Keratinocyte (primary cell): ENCODE results near the gene GPX4. TPM values are rescaled to one million over a fixed set of nuclear protein-coding genes. Genes with fewer than 3 reads are reported as not detected.

Source experiments
- DNase-seq: peaks from one replicate; pipeline ENCODE4 v3.0.0-alpha.2; 2011; ENCODE audit warnings: low read depth, missing footprints, low spot score
- FAIRE-seq: peaks from 2 replicates; lab custom pipeline; 2011; peaks lifted over from hg19 to GRCh38; lab: Jason Lieb, UNC
- H2AFZ ChIP-seq: 2 replicates; pipeline ENCODE4 v1.6.0; 2012; ENCODE audit warnings: low read length, control low read depth, inconsistent platforms; ENCODE audit not compliant: control insufficient read depth
- H3K27ac ChIP-seq: 2 replicates; pipeline ENCODE4 v1.5.1; 2011; ENCODE audit warnings: low read length; ENCODE audit not compliant: control insufficient read depth, insufficient read depth
- H3K27me3 ChIP-seq: 3 replicates; pipeline ENCODE4 v1.6.0; 2011; ENCODE audit warnings: low read length; ENCODE audit not compliant: control insufficient read depth, insufficient read depth; ENCODE audit errors: extremely low read depth
- H3K36me3 ChIP-seq, 2 experiments: 2 replicates in 1 of 2; 3 replicates in 1 of 2; pipeline ENCODE4 v1.5.1; 2011; ENCODE audit warnings: low read length in 2 of 2, mild to moderate bottlenecking in 1 of 2; ENCODE audit not compliant: control insufficient read depth in 2 of 2, insufficient read depth in 2 of 2; ENCODE audit errors: extremely low read depth in 1 of 2
- H3K4me1 ChIP-seq: 3 replicates; pipeline ENCODE4 v1.5.1; 2011; ENCODE audit warnings: low read length; ENCODE audit not compliant: control insufficient read depth, insufficient read depth; ENCODE audit errors: extremely low read depth
- H3K4me2 ChIP-seq: 3 replicates; pipeline ENCODE4 v1.6.0; 2011; ENCODE audit warnings: low read depth, low read length; ENCODE audit not compliant: control insufficient read depth, insufficient read depth; ENCODE audit errors: extremely low read depth
- H3K4me3 ChIP-seq, 3 experiments: fragments of 200-600 bp in 1 of 3; sonication (generic) in 1 of 3; 2 replicates in 2 of 3; 3 replicates in 1 of 3; pipeline ENCODE4 v1.5.1; 2011 to 2016; ENCODE audit warnings: low read length in 3 of 3, mild to moderate bottlenecking in 3 of 3, control low read depth in 2 of 3, inconsistent platforms in 1 of 3, low read depth in 1 of 3, mixed read lengths in 1 of 3, mixed run types in 1 of 3, moderate library complexity in 1 of 3; ENCODE audit not compliant: control insufficient read depth in 2 of 3, insufficient read depth in 2 of 3; ENCODE audit errors: extremely low read depth in 1 of 3
- H3K79me2 ChIP-seq: 2 replicates; pipeline ENCODE4 v1.6.0; 2012; ENCODE audit warnings: low read length; ENCODE audit not compliant: control insufficient read depth, insufficient read depth
- H3K9ac ChIP-seq: 3 replicates; pipeline ENCODE4 v1.6.0; 2011; ENCODE audit warnings: low read length; ENCODE audit not compliant: control insufficient read depth, insufficient read depth; ENCODE audit errors: extremely low read depth
- H3K9me1 ChIP-seq: 3 replicates; pipeline ENCODE4 v1.6.0; 2011; ENCODE audit warnings: low read length; ENCODE audit not compliant: control insufficient read depth, insufficient read depth; ENCODE audit errors: extremely low read depth
- H3K9me3 ChIP-seq: 2 replicates; pipeline ENCODE4 v1.5.1; 2012; ENCODE audit warnings: low read depth, low read length; ENCODE audit not compliant: control insufficient read depth
- H4K20me1 ChIP-seq: 3 replicates; pipeline ENCODE4 v1.6.0; 2011; ENCODE audit warnings: low read length; ENCODE audit not compliant: control insufficient read depth, insufficient read depth; ENCODE audit errors: extremely low read depth
- CTCF ChIP-seq, 3 experiments: IDR thresholded peaks in 1 of 3; conservative IDR thresholded peaks in 1 of 3; optimal IDR thresholded peaks in 1 of 3; 2 replicates in 2 of 3; 3 replicates in 1 of 3; pipeline versions ENCODE3 to v1.5.1; 2011; ENCODE audit warnings: low read length in 3 of 3, mild to moderate bottlenecking in 3 of 3, moderate library complexity in 2 of 3, control low read depth in 1 of 3, inconsistent platforms in 1 of 3; ENCODE audit not compliant: insufficient read depth in 2 of 3; ENCODE audit errors: extremely low read depth in 1 of 3
- EZH2 ChIP-seq: IDR thresholded peaks from one replicate; pipeline ENCODE4 v1.6.1; 2012; ENCODE audit warnings: inconsistent platforms, mild to moderate bottlenecking, low read length, moderate library complexity
- dilution Hi-C: fragments of 300-500 bp; cut with MboI; formaldehyde crosslinking; loops from one replicate; pipeline ENCODE4 v1.7.0; 2020; ENCODE audit warnings: low sequenced_read_pairs; ENCODE audit not compliant: extremely low pct_ligation_motif_present
- polyA plus RNA-seq, 5 experiments: library from polyadenylated mRNA; depleted of rRNA in 3 of 5; stranded (reverse) in 3 of 5; stranded (forward) in 1 of 5; unstranded in 1 of 5; fragments of >200 nt; gene quantifications; 1 replicate in 1 of 5; 2 replicates in 3 of 5; 3 replicates in 1 of 5; pipeline versions ENCODE4 v1.2.1 to v1.2.3, GENCODE V29; 2011 to 2012; ENCODE audit warnings: missing spikeins in 2 of 5, low read depth in 1 of 5, low replicate concordance in 1 of 5

Gene GPX4
- polyA plus RNA-seq, 1 donor (not counting 4 experiments of a cell fraction or from before 2014, with no cell fraction given), result 193 TPM

- Histone ChIP-seq H3K9me3 (no peaks in the 10 kb centered on the region), H3K27me3 (no peaks in the 10 kb centered on the region), H4K20me1 (no peaks in the 10 kb centered on the region), H2AFZ (no peak overlapping the region), H3K4me2 (no peak overlapping the region), H3K4me1 (peaks cover 4% of the 10 kb centered on the region), H3K4me3 (no peak overlapping the region), H3K79me2 (no peaks in the 10 kb centered on the region), H3K27ac (no peak overlapping the region), H3K9ac (no peak overlapping the region), H3K9me1 (no peaks in the 10 kb centered on the region), H3K36me3 (peaks cover 20 to 21% of the 10 kb centered on the region in 2 experiments)
- dilution Hi-C loops, result no loop called here
- TF ChIP-seq CTCF (optimal IDR thresholded peaks at IDR 0.05 in 1 of 3, IDR thresholded peaks at IDR 0.05 in 1 of 3, conservative IDR thresholded peaks at IDR 0.05 in 1 of 3; ENCODE audit: extremely low read depth in 1 of 3, insufficient read depth in 2 of 3, low read length in 3 of 3) (no peak), EZH2 (no peak)
- DNase-seq, result no peak
- no peak for FAIRE-seq
Observed at GRCh38 chr19:1085053-1085658, 18.6 kb upstream of the GPX4 start.

DNA sequence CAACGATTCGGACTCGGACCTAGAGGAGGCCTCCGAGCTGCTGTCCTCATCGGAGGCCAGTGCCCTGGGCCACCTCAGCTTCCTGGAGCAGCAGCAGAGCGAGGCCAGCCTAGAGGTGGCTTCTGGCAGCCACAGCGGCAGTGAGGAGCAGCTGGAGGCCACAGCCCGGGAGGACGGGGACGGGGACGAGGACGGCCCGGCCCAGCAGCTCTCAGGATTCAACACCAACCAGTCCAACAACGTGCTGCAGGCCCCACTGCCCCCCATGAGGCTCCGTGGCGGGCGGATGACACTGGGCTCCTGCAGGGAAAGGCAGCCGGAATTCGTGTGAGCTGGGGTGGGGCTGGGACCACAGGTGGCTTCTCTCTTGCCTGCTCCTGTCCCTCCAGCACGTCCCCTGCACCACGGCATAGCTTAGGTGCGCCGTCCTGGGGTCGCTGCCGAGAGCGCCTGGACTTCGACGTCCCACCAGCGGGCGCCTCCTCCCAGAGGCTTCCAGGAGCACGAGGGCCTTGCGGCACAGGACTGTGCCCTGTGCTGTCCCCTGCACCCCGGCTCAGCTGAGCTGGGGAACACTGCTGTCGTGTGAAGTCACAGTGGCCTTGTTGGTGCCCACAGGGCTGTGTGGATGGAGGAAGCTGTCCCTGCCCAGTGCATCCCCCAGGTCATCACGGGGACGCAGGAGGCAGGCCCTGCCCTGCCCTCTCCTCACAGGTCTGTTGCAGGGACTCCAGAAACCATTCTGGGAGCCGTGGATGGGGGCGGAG is 17.9 kb upstream of the GPX4 start:
- Histone ChIP-seq H3K9me3 (no peaks in the 10 kb centered on the region), H3K4me1 (peaks cover 4% of the 10 kb centered on the region), H4K20me1 (no peaks in the 10 kb centered on the region), H3K79me2 (no peaks in the 10 kb centered on the region), H3K4me2 (no peak overlapping the region), H3K36me3 (peaks cover 21 to 22% of the 10 kb centered on the region in 2 experiments), H3K27ac (no peak overlapping the region), H3K4me3 (no peak overlapping the region), H3K27me3 (no peaks in the 10 kb centered on the region), H2AFZ (no peak overlapping the region), H3K9me1 (no peaks in the 10 kb centered on the region), H3K9ac (no peak overlapping the region)
- DNase-seq (no peak), FAIRE-seq (no peak)
- no peak for TF ChIP-seq CTCF (optimal IDR thresholded peaks at IDR 0.05 in 1 of 3, IDR thresholded peaks at IDR 0.05 in 1 of 3, conservative IDR thresholded peaks at IDR 0.05 in 1 of 3; ENCODE audit: extremely low read depth in 1 of 3, insufficient read depth in 2 of 3, low read length in 3 of 3)
- TF ChIP-seq EZH2, result no peak
- dilution Hi-C loops, result no loop called here
